Frontal cortex (tissue), 4 donors: ENCODE data around the gene AMOTL2. TPM values are rescaled to one million over a fixed set of nuclear protein-coding genes. Genes with fewer than 3 reads are reported as not detected.

Source experiments
- DNase-seq, 2 donors: peaks; one replicate each; pipeline ENCODE4 v3.0.0; 2012; ENCODE audit warnings: low spot score in 2 of 2
- FAIRE-seq: peaks from 2 replicates; lab custom pipeline; 2012; peaks lifted over from hg19 to GRCh38; lab: Jason Lieb, UNC
- total RNA-seq: library from RNA; depleted of rRNA; stranded (reverse); fragments of >200 nt; gene quantifications from one replicate; pipeline ENCODE4 v1.2.3, GENCODE V29; 2014
- donor health status: control.
- donor health status: control.
- donor health status: control.

The AMOTL2 gene
- total RNA-seq, 1 donor from 2014 or later, result 62.0 TPM

DNA sequence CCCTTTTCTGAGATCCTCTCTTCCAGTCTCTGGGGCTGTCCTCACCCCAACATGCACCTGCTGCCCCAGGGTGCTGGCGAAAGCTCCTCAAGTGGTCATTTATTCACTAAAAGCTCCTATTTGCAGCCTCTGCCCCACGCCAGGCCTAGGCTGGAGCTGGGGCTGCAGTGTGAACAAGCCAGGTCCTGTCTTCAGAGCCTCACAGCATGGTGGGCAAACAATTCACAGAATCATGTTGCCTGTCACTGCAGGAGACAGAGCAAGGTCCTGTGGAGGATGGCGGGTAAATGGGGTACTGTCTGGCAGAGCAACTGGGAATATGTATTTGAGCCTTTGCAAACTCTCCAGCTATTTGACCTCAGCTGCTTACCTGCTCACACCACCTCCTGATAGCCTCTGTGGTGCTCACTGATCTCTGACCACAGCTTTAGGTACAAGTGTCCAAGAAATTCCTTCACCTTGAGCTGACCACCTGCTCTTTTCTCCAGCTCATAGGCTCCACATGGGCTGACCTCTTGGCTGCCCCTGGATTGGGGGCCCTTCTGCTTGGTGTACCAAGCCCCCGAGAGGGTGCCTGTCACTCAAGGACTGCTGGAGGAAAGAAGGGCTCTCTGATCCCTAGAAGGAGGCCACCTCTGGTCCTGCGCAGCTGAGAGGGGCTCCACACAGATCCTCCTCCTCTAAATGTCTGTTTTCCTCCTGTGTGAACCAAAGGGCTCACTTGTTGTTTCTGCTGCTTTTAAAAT, 35.6 kb downstream of the AMOTL2 start:
- no peak for FAIRE-seq
- no peak for DNase-seq

DNA sequence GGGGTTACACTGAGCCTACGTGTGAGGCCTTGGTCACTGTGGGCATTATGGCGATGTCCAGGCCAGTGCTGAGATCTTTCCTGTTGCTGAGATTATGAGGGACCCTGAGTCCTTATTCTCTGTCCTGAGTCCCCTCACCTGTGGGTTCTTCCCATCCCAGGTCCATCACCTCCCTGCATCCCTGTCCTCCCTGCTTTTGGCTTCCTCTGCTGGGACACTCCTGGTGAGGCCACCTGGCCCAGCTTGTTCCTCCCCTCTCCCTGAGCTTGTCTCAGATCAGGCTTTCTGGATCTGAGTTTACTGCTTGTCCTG, 36.1 kb downstream of the AMOTL2 start:
- FAIRE-seq (no peak), DNase-seq (no peak)

DNA sequence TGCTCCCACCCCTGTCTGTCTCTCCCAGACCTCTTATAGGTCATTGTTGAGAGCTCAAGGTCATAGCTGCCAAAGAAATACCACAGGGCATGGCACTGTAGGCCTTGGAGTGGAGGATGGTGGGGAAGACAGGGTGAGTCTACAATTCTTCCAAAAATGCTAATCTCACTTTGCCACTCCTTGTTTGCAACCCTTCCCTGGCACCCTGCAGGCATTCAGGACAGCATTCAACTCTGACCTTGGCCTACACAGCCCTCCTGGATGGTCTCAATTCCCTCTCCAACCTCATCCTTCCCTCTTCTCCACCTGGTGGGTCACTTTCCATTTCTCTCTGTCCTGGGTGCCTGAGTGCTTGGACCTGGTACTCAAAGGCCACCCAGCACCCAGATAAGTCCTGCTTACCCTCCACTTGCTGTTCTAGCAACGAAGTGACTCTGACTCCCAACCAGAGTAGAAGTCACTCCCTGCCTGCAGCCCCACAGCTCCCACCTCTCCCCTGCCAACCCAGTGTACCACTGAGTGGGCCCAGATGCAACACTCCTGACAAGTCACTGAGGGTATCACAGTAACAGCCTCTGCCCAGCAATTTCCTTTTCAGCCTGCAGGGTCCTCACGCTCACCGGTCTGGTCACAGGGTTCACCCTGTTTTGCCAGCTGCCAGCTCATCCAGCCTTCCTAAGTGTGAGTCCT, 36.6 kb downstream of the AMOTL2 start:
- FAIRE-seq (no peak), DNase-seq (no peak)

DNA sequence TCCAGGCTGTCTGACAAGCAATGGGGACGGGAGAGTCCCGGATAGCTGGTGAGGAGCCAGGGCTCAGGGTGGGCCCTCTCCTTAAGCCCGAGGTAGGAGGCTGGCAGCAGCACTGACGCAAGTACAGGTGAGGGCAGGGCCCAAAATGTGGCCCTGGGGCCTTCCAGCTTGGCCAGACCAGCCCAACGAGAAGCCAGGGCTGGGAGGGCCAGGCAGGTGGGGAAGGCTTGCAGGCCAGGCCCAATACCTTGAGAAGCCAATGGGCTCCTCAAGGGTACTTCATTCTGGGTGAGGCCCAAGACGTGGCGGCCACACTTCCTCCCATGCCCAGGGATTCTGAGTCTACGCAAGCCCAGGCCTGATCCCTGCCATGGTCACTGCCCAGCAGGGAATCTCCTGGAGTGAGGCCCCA, 37.2 kb downstream of the AMOTL2 start:
- no peak for FAIRE-seq
- no peak for DNase-seq

DNA sequence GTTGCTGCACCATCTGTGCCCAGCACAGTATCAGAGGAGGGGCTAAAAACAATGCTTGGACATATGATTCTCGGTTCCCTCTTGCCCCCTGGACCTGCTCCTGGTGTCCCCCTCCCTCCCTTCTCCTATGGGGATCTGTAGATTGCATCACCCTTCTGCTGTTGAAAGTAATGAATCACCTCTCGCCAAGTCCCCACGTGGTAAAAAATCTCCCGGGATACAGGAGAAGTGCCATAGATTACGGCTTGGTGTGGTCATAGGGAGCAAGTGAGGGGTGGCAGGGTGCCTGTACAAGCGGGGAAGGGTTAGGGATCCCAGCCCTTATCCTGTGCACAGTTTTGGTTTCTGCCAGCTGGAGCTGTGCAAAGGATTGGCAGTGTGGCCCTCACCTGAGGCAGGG, 37.7 kb downstream of the AMOTL2 start:
- FAIRE-seq (no peak), DNase-seq (no peak)

DNA sequence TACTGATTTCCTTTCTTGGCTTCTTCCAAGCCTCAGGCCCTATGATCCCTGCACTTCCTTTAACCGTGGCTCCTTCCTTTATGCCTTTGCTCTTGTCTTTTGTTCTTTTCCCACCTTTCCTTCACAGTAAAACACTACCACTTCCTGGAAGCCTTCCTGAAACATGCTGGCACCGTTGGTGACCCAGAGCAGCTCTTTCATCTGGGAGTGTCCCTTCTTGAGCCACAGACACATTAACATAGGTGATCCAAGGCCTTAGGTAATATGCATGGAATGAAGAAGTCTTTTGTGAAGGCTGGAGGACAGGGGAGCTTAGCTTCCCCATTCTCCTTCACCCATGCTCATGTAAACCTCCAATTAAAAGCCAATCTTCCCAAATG, 39.4 kb downstream of the AMOTL2 start:
- FAIRE-seq, result no peak
- DNase-seq, result no peak

DNA sequence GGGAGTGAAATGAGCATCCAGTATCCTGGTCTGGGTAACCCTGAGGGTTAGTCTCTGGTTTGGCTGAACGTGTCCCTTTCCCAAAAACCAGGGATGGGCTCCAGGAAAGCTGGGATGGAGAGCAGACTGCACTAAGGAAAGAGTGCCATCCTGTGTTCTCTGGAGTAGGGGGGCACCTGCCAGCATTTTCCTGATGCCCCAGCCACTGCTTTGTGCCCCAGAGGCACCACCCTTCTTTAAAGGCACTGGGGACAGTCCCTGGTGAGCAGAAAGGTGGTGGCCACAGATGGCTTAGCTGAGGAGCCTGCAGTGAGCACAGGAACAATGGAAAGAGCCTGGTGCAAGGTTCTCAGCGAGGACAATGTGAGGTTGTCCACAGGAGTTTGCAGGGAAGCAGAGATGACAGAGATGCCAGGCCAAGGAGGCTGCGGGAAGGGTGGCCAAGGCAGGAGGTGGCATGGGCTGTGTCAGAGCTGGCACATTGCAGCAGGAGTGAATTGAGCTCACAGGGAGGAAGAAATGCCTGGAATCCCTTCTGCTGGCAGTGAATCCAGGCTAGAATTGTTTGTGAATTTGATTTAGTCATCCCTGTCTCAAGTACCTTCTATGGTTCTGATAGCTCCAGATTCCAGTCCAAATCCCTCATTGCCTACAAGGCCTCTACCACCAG, 39.9 kb downstream of the AMOTL2 start:
- DNase-seq, result no peak
- no peak for FAIRE-seq

DNA sequence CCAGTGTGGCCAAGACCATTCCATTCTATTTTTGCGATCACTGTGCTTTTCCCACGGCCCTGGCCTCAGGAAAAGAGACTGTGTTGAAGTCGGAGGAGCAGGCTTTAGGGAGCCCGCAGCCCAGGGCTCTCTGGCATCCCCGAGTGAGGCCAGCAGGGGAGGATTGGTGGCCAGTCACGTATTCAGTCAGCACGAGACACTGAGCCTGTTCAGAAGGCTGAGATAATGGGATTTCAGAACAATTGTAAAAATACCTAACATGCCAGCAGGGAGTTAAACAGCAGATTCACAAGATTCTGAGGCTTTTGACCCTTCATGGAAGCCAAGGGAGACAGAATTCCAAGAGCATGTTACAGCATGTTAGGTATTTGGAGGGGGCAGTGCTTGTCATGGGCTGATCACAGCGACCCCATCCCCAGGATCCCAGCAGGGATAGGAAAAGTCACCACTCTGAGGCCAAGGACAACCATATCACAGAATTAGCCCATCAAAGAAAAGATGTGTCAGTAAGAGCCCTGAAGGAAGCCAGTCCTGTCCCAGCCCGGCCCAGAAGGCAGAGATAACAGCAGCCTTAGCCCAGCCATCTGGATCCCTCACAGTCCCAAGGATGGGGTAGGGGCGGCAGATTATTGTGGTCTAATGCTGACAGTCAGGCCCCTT, 40.6 kb downstream of the AMOTL2 start:
- no peak for DNase-seq
- no peak for FAIRE-seq

DNA sequence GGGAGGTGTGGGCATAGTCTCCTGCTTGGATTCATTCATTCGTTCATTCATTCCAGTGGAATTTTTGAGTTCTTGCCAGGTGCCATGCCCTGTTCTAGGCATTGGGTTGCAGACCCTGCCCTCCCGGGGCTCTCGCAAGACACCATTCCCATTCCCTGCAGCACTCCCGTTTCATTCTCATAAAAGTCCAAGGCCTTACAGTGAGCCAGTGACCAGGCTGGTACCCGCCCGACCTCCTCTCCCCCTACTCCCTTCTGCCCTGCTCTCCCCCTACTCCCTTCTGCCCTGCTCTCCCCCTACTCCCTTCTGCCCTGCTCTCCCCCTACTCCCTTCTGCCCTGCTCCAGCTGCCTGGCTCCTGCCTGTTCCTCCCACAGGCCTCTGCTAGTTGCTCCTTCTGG, 41.9 kb downstream of the AMOTL2 start:
- FAIRE-seq, result no peak
- no peak for DNase-seq

DNA sequence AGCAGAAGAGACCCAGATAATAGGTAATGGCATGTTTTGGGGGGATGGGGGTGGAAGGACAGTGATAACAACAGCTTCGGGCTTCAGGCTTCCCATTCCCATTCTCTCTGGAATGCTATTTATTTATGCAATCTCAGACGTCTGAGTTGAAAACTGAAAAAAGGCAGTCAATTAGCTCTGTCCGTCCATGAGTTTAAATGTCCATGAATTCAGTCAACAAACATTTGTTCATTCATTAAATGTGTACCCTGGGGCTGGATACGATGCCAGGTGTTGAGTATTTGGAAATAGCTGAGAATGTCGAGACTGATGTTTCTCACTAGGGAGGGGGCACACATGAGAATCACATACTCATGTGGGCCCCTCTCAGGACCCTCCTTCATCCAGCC, 42.4 kb downstream of the AMOTL2 start:
- DNase-seq, result no peak

DNA sequence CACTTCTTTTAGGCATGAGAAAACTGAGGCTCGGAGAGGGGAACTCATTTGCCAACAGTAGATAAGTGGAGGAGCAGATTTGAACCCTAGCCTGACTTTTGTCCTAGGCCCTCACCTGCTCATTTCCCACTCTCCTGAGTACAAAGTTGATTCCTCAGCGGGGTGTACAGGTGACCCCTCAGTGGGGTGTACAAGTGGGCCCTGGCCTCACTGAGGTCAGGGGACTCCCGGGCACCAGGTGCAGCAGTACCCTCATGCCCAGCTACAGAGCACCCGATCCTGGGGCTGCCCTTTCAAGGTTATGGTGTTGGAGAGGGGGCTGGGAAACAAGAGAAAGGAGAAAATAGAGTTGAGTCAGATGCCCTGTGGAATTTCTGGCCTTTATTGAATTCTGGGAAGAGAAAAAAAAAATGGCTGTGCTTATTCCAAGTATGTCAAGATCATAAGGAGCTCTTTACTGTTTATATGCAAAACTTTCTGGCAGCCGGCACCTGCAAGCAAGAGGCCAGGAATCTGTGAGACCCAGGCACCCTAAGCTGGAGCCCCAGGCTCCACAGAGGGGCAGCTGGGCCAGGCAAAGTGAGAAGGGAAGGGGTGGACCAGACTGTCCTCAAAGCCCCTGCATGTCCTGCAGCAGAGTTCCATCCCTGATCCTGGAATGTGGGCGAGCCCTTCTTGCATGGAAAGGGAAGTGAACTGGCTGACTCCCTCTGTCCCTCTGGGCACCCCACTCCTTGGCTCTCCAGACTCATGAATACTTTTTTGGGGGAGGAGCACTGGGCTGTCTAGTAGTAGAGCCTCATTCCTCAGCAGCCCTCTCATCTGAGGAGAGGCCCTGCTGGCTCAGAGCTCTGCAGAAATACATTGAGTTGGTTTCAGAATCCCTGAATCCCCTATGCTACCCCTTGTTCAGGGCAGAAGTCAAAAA, 43.1 kb downstream of the AMOTL2 start:
- FAIRE-seq (no peak), DNase-seq (no peak)

More for the DNA sequence above, 42.4 kb downstream of the AMOTL2 start:
- no peak for FAIRE-seq

DNA sequence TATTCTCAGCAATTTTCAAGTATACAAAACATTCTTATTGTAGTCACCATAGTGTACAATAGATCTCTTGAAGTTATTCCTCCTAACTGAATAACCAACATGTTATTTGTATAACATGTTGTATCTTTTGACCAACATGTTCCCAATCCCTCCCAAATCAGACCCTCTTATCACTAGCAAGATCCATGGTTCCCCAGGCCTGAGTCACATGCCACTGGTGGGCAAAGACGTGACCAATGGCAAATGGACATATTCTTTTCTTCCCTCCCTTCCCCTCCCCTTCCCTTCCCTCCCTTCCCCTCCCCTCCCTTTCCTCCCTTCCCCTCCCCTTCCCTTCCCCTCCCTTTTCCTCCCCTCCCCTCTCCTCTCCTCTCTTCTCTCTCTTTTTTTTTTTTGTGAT, 45.4 kb downstream of the AMOTL2 start:
- FAIRE-seq, result no peak
- DNase-seq, result no peak

DNA sequence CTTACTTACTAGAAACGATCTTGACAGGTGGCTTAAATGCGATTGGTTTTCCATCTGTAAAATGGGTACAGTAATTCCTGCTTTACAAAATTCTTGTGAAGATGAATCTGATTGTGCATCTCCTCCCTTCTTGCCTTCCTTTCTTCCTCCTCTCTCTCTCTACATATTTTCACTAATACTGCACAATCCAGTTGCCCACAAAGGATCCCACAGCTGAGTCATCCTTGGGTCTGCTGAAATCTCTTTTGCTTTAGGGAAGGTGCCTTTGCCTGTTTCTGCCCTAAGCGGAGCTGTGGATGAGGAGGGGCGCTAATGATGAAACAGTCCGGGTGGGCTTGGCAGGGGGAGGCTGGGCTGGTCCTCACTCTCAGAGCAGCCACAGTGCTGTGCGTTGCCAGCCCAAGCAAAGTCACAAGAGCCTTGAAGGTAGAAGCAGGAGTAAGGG, 46.1 kb downstream of the AMOTL2 start:
- DNase-seq (no peak), FAIRE-seq (no peak)

DNA sequence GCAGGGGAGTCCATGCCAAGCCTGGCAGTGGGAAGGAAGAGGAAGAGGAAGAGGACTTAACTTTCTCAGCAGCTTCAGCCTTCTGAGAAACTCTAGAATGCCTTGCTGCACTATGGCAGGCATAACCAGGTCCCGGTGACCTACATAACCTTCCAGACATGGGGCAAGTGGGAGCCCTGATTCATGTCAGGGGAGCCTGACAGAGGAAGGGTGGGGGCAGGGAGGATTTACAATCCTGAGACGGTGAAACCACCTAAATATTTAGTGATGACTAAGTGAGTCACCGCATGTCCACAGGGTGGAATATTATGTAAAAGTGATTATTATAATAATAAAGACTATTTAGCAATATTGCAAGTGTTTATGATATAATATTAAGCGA, 46.7 kb downstream of the AMOTL2 start:
- DNase-seq (no peak), FAIRE-seq (no peak)

DNA sequence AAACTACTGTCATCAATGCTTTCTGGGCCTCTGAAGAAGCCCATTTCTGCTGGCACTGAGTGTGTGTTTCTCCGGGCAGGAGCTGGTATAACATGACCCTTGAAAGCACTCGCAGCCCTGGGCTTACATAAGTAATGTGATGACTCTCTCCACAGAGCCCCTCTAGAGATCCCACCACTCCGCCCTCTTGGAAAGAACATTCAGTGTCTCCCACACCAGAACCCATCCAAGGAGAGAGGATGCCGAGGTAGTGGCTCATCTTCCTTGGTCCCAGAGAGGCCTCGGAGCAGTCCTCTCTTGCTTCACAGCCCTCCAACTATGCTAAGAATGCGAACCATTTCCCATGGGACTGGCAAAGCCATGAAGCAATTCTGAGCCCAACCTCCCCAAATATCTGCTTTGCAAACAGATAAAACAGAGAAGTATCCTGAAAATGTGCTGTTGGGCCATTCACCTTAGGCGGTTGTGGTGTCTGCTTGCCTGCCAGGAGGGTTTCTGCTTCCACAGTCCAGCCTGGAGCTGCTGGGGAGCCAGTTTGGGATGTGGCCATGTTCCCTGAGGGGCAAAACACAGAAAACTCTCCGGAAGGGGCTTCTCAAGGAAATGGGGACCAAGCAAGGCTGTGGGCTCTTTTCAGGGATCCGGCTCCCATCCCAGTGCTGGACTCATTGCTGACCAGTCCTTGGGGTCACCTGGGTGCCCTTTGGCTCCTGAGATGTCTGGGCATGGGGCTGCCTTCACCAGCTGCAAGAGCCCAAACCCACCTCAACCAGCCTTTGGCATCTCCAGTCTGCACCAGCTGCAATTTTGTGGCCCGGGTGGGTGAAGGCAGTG, 47.3 kb downstream of the AMOTL2 start:
- FAIRE-seq, result no peak
- no peak for DNase-seq

DNA sequence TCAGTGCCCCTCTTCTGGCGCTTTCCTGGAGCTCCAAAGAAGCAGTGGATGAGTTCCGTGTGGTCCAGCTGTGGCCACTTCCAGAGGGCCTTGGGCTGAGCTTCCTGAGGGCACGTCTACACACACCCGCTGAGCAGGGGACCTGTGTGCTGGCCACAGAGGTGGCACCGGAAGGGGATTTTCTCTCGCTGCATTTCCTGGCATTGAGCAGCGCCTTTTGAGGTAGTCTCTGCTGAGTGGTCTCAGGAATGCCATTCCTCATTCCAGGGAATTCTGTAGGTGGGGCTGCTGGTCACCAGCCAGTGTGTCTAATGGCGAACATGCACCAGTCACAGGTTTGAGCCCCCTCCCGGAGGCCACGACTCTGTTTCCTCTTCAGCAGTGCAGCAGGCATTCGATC, 48.1 kb downstream of the AMOTL2 start:
- no peak for FAIRE-seq
- no peak for DNase-seq

DNA sequence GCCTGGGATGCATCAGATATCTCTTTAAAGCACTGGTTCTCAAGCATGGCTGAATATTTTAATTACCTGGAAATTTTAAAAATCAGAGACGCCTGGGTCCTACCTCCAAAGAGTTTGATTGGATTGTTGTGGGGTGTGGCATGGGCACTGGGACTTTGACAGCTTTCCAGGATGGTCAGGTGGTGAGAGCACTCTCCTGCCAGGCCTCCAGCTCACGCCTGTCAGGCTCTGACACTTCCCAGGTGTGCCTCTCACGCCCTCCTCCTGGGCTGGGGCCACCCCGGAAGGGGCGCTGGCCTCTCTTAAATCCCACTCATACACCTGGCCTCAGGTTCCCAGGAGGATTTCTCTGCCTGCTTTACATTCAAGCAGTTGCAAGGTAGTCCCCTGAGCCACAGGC, 48.5 kb downstream of the AMOTL2 start:
- no peak for DNase-seq
- no peak for FAIRE-seq

DNA sequence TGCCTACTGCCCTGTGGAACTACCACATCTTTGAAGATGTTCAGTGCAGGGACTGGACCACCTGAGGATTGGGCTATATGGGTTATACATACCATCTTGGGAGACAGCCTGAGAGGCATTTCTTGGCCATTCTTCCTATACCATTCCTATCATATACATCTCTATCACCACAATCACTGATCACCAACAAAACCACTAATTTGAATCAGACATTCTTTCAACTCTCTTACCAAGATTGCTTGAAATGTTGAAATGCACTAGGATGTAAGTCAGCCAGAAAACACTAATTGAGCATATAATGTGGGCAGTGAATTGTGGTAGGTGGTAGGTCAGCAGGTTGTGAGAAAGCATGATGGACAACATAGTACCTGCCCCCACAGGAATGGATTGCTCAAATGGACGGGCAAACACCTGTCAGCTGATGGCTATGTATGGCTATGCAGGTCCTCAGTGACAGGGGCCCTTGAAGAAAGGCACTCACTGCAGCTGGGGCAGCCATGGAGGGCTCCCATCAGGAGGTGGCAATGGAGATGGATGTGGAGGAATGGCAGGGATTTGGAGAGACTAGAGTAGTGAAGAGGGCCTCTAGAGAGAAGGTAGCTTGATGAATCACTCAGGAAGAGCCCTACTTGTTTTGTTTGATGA, 49.1 kb downstream of the AMOTL2 start:
- DNase-seq (no peak), FAIRE-seq (no peak)
